Glutamatergic neuron (in vitro differentiated cells): ENCODE results near the gene COX7A2. TPM values are rescaled to one million over a fixed set of nuclear protein-coding genes. Genes with fewer than 3 reads are reported as not detected.

ENCODE experiments used
- DNase-seq: peaks from one replicate; pipeline ENCODE4 v3.0.0; 2022
- H3K27ac Mint-ChIP-seq: one replicate; pipeline ENCODE4 v1.8.0; 2020; ENCODE audit warnings: mild to moderate bottlenecking, mixed read lengths, inconsistent platforms; ENCODE audit not compliant: unreplicated experiment
- H3K27me3 Mint-ChIP-seq: one replicate; pipeline ENCODE4 v1.8.0; 2020; ENCODE audit warnings: mild to moderate bottlenecking, moderate library complexity, mixed read lengths, inconsistent platforms; ENCODE audit not compliant: unreplicated experiment
- H3K36me3 Mint-ChIP-seq: one replicate; pipeline ENCODE4 v1.8.0; 2020; ENCODE audit warnings: mild to moderate bottlenecking, mixed read lengths, inconsistent platforms; ENCODE audit not compliant: unreplicated experiment
- H3K4me1 Mint-ChIP-seq: one replicate; pipeline ENCODE4 v1.8.0; 2020; ENCODE audit warnings: mild to moderate bottlenecking, low read depth, mixed read lengths, inconsistent platforms; ENCODE audit not compliant: unreplicated experiment
- H3K4me3 Mint-ChIP-seq: one replicate; pipeline ENCODE4 v1.8.0; 2020; ENCODE audit warnings: mild to moderate bottlenecking, mixed read lengths, inconsistent platforms; ENCODE audit not compliant: unreplicated experiment
- H3K9me3 Mint-ChIP-seq: one replicate; pipeline ENCODE4 v1.8.0; 2020; ENCODE audit warnings: mild to moderate bottlenecking, moderate library complexity, mixed read lengths, inconsistent platforms; ENCODE audit not compliant: unreplicated experiment
- CTCF ChIP-seq: fragments of 200-600 bp; sonication (generic); IDR thresholded peaks from one replicate; pipeline ENCODE4 v1.5.0; 2021; ENCODE audit not compliant: partially characterized antibody, unreplicated experiment
- total RNA-seq: library from RNA; stranded (reverse); fragmentation: NEBNext Ultra II Directional; extraction: Animal tissue kit (Norgen Biotek cat#: 25700); gene quantifications from one replicate; pipeline ENCODE4 v1.2.1, GENCODE V29; 2021; ENCODE audit not compliant: unreplicated experiment

COX7A2 gene
- total RNA-seq, 1 donor from 2014 or later = 527 TPM

GRCh38 chr6:75290136-75290945, 46.7 kb upstream of the COX7A2 start:
- no peak for DNase-seq
- Mint-ChIP-seq H3K4me3 (no peak overlapping the region), H3K9me3 (no peaks in the 10 kb centered on the region), H3K27ac (no peak overlapping the region), H3K36me3 (no peaks in the 10 kb centered on the region), H3K27me3 (peaks cover 1% of the 10 kb centered on the region), H3K4me1 (no peaks in the 10 kb centered on the region)
- no peak for TF ChIP-seq CTCF

DNA sequence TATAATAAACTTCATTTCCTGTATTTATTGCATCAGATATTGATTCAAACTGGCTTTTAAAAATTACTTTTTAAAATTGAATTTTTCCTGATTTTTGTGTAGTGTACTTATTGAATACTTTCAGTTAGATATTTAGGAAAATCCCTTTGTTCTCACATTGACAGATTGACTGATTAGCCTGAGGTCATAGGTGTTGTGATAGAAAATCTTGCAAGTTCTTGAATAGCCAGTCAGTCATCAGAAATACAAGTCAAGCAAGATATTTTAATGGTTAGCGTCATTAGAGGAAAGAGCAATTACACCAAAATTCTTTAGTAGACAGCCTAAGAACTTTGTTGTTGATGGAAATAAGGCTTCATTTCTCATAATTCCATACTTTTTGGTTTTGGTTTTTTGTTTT, 44.4 kb upstream of the COX7A2 start:
- Mint-ChIP-seq H3K27me3 (no peaks in the 10 kb centered on the region), H3K9me3 (no peaks in the 10 kb centered on the region), H3K27ac (no peak overlapping the region), H3K4me1 (no peaks in the 10 kb centered on the region), H3K36me3 (no peaks in the 10 kb centered on the region), H3K4me3 (no peak overlapping the region)
- DNase-seq = no peak
- TF ChIP-seq CTCF = no peak

- peaks cover 4% of the 10 kb centered on the region for H3K4me1 Mint-ChIP-seq
- TF ChIP-seq CTCF = no peak
- H3K9me3 Mint-ChIP-seq = no peaks in the 10 kb centered on the region
- H3K27me3 Mint-ChIP-seq = no peaks in the 10 kb centered on the region
- no peak overlapping the region for H3K4me3 Mint-ChIP-seq
- no peaks in the 10 kb centered on the region for H3K36me3 Mint-ChIP-seq
- no peak for DNase-seq
- H3K27ac Mint-ChIP-seq = no peak overlapping the region
Measured at GRCh38 chr6:75287424-75287823, 43.8 kb upstream of the COX7A2 start.

DNA sequence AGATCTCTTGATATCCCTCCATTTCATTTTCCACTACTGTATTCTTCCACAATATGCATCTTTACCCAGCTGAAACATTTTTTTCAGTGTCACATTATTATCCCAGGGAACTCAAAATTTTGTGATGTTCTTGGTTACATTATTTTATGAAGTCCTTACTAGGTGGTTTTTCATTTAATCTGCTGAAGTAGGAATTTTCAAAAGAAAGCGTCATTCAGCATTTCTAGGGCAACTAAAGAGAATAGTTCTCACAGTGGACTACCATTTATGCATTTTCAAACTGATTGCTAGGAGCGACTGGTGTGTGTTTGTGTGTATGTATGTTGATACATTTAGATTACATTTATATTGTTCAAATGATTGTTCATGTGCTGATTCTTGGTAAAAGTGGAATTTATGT, 43.4 kb upstream of the COX7A2 start:
- Mint-ChIP-seq H3K9me3 (no peaks in the 10 kb centered on the region), H3K4me1 (peaks cover 6% of the 10 kb centered on the region), H3K36me3 (no peaks in the 10 kb centered on the region), H3K27ac (no peak overlapping the region), H3K4me3 (no peak overlapping the region), H3K27me3 (no peaks in the 10 kb centered on the region)
- no peak for TF ChIP-seq CTCF
- no peak for DNase-seq

GRCh38 chr6:75285283-75285639, 41.7 kb upstream of the COX7A2 start:
- H3K27ac Mint-ChIP-seq = no peak overlapping the region
- TF ChIP-seq CTCF = no peak
- no peak overlapping the region for H3K4me3 Mint-ChIP-seq
- no peaks in the 10 kb centered on the region for H3K36me3 Mint-ChIP-seq
- no peaks in the 10 kb centered on the region for H3K9me3 Mint-ChIP-seq
- DNase-seq = no peak
- H3K27me3 Mint-ChIP-seq = no peaks in the 10 kb centered on the region
- H3K4me1 Mint-ChIP-seq = peaks cover 8% of the 10 kb centered on the region
